ENCODE measurements around the gene CCT3.

DNA sequence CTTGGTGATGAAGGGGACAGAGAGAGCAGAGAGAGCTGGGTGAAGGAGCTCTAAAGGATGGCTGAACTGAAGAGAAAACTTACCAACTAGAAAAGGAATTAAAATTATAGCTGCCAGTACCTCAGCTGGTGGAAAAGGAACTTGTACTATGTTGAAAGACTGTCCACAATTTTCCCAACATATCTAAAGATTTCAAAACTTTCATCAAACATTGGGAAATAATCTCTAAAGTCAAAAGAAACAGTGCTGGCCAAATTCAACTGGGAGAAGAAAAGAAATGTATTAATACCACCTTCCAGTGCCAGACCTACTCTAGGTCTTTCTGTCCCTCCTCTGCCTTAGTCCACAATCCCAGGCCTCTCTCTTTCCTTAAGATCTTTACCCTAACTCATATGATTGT, 61.6 kb downstream of the CCT3 start:
- TF ChIP-seq, protein P1, sequence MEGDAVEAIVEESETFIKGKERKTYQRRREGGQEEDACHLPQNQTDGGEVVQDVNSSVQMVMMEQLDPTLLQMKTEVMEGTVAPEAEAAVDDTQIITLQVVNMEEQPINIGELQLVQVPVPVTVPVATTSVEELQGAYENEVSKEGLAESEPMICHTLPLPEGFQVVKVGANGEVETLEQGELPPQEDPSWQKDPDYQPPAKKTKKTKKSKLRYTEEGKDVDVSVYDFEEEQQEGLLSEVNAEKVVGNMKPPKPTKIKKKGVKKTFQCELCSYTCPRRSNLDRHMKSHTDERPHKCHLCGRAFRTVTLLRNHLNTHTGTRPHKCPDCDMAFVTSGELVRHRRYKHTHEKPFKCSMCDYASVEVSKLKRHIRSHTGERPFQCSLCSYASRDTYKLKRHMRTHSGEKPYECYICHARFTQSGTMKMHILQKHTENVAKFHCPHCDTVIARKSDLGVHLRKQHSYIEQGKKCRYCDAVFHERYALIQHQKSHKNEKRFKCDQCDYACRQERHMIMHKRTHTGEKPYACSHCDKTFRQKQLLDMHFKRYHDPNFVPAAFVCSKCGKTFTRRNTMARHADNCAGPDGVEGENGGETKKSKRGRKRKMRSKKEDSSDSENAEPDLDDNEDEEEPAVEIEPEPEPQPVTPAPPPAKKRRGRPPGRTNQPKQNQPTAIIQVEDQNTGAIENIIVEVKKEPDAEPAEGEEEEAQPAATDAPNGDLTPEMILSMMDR (IDR thresholded peaks at IDR 0.05; ENCODE audit: low read depth, low read length, missing input control) = no peak
- TF ChIP-seq, protein P2, sequence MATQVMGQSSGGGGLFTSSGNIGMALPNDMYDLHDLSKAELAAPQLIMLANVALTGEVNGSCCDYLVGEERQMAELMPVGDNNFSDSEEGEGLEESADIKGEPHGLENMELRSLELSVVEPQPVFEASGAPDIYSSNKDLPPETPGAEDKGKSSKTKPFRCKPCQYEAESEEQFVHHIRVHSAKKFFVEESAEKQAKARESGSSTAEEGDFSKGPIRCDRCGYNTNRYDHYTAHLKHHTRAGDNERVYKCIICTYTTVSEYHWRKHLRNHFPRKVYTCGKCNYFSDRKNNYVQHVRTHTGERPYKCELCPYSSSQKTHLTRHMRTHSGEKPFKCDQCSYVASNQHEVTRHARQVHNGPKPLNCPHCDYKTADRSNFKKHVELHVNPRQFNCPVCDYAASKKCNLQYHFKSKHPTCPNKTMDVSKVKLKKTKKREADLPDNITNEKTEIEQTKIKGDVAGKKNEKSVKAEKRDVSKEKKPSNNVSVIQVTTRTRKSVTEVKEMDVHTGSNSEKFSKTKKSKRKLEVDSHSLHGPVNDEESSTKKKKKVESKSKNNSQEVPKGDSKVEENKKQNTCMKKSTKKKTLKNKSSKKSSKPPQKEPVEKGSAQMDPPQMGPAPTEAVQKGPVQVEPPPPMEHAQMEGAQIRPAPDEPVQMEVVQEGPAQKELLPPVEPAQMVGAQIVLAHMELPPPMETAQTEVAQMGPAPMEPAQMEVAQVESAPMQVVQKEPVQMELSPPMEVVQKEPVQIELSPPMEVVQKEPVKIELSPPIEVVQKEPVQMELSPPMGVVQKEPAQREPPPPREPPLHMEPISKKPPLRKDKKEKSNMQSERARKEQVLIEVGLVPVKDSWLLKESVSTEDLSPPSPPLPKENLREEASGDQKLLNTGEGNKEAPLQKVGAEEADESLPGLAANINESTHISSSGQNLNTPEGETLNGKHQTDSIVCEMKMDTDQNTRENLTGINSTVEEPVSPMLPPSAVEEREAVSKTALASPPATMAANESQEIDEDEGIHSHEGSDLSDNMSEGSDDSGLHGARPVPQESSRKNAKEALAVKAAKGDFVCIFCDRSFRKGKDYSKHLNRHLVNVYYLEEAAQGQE (IDR thresholded peaks at IDR 0.05) = no peak
- TF ChIP-seq SP1 (IDR thresholded peaks at IDR 0.05) = no peak
- no peak for TF ChIP-seq TAF1 (conservative IDR thresholded peaks at IDR 0.05)
- TF ChIP-seq, protein P3, sequence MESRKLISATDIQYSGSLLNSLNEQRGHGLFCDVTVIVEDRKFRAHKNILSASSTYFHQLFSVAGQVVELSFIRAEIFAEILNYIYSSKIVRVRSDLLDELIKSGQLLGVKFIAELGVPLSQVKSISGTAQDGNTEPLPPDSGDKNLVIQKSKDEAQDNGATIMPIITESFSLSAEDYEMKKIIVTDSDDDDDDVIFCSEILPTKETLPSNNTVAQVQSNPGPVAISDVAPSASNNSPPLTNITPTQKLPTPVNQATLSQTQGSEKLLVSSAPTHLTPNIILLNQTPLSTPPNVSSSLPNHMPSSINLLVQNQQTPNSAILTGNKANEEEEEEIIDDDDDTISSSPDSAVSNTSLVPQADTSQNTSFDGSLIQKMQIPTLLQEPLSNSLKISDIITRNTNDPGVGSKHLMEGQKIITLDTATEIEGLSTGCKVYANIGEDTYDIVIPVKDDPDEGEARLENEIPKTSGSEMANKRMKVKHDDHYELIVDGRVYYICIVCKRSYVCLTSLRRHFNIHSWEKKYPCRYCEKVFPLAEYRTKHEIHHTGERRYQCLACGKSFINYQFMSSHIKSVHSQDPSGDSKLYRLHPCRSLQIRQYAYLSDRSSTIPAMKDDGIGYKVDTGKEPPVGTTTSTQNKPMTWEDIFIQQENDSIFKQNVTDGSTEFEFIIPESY (IDR thresholded peaks at IDR 0.05) = peak; percentile 52
- no peak for TF ChIP-seq GABPA (IDR thresholded peaks at IDR 0.05 in 1 of 2, conservative IDR thresholded peaks at IDR 0.05 in 1 of 2)
- TF ChIP-seq RAD21 (IDR thresholded peaks at IDR 0.05) = peak in 1 of 2 donors; percentile 19
- TF ChIP-seq, protein P4, sequence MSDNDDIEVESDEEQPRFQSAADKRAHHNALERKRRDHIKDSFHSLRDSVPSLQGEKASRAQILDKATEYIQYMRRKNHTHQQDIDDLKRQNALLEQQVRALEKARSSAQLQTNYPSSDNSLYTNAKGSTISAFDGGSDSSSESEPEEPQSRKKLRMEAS (IDR thresholded peaks at IDR 0.05) = no peak
- peak; percentile 4 to 50 for TF ChIP-seq RXRA (IDR thresholded peaks at IDR 0.05)
- no peak for TF ChIP-seq EGR1 (IDR thresholded peaks at IDR 0.05; ENCODE audit: low read depth in 2 of 2)
- TF ChIP-seq HNF4A (conservative IDR thresholded peaks at IDR 0.05) = peak; percentile 79 to 80
- no peak for TF ChIP-seq HNF4G (IDR thresholded peaks at IDR 0.05)

Data from liver (tissue), 3 donors.